Neuron (in vitro differentiated cells): ENCODE data around the gene UBE2F.
"Not testable (repeated sequence)": the region's sequence is repeated elsewhere in the genome, so short reads cannot be mapped to it uniquely, and the experiment has no call there.

Source experiments
- H2AFZ ChIP-seq: one replicate; pipeline ENCODE4 v1.6.1; 2013; ENCODE audit warnings: low read depth, mild to moderate bottlenecking, inconsistent platforms, low read length, moderate library complexity
- H3K27me3 ChIP-seq: one replicate; pipeline ENCODE4 v1.6.1; 2013; ENCODE audit warnings: low read length; ENCODE audit not compliant: insufficient read depth
- H3K36me3 ChIP-seq: one replicate; pipeline ENCODE4 v1.6.1; 2013; ENCODE audit warnings: low read length; ENCODE audit not compliant: insufficient read depth
- H3K4me1 ChIP-seq: one replicate; pipeline ENCODE4 v1.6.1; 2013; ENCODE audit warnings: low read length; ENCODE audit not compliant: insufficient read depth
- H3K4me3 ChIP-seq: 2 replicates; pipeline ENCODE4 v1.5.1; 2013; ENCODE audit warnings: mild to moderate bottlenecking, low read length, moderate library complexity
- H3K9me3 ChIP-seq: one replicate; pipeline ENCODE4 v1.6.1; 2013; ENCODE audit warnings: low read length

The UBE2F gene

GRCh38 chr2:237972211-237972610, 5.4 kb downstream of the UBE2F start:
- Histone ChIP-seq H3K27me3 (no peaks in the 10 kb centered on the region), H3K36me3 (peaks cover 15% of the 10 kb centered on the region), H3K4me1 (peaks cover 15% of the 10 kb centered on the region), H3K9me3 (no peaks in the 10 kb centered on the region), H3K4me3 (no peak overlapping the region), H2AFZ (no peak overlapping the region)

- peaks cover 10% of the 10 kb centered on the region for H3K4me1 ChIP-seq
- H2AFZ ChIP-seq = no peak overlapping the region
- H3K27me3 ChIP-seq = no peaks in the 10 kb centered on the region
- no peak overlapping the region for H3K4me3 ChIP-seq
- peaks cover 17% of the 10 kb centered on the region for H3K36me3 ChIP-seq
- H3K9me3 ChIP-seq = no peaks in the 10 kb centered on the region
Observed at GRCh38 chr2:237972936-237973335, 6.1 kb downstream of the UBE2F start.

DNA sequence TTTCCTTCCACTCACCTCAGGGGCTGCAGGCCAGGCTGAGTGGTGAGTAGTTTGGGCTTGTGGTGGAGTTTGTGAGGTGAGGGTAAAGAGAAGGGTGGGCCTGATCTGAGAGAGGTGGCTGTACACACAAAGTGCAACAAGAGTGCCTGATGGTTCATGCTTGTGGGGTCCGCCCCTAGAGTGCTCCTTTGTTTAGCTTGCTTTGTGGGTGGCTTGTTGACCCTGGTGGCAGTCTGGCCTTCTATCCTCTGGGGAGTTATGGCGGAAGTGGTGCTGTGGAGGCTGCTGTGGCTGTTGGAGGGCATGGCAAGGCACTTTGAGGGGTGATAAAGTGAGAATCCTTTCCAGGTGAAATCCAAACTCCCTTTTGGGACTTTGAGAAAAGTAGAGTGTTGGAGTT, 10.6 kb downstream of the UBE2F start:
- Histone ChIP-seq H3K9me3 (no peaks in the 10 kb centered on the region), H2AFZ (no peak overlapping the region), H3K4me3 (no peak overlapping the region), H3K27me3 (no peaks in the 10 kb centered on the region), H3K36me3 (peaks cover 12% of the 10 kb centered on the region), H3K4me1 (no peaks in the 10 kb centered on the region)

- Histone ChIP-seq H3K4me3 (no peak overlapping the region), H2AFZ (no peak overlapping the region), H3K9me3 (no peaks in the 10 kb centered on the region), H3K4me1 (no peaks in the 10 kb centered on the region), H3K27me3 (no peaks in the 10 kb centered on the region), H3K36me3 (peaks cover 12% of the 10 kb centered on the region)
Observed at GRCh38 chr2:237978058-237978712, 11.4 kb downstream of the UBE2F start.

- H3K4me1 ChIP-seq = no peaks in the 10 kb centered on the region
- H3K4me3 ChIP-seq = no peak overlapping the region
- H3K27me3 ChIP-seq = no peaks in the 10 kb centered on the region
- peaks cover 10% of the 10 kb centered on the region for H3K36me3 ChIP-seq
- H2AFZ ChIP-seq = no peak overlapping the region
- H3K9me3 ChIP-seq = no peaks in the 10 kb centered on the region
Observed at GRCh38 chr2:237979331-237979730, 12.5 kb downstream of the UBE2F start.

- Histone ChIP-seq H3K9me3 (no peaks in the 10 kb centered on the region), H2AFZ (no peak overlapping the region), H3K27me3 (no peaks in the 10 kb centered on the region), H3K36me3 (peaks cover 10% of the 10 kb centered on the region), H3K4me1 (no peaks in the 10 kb centered on the region), H3K4me3 (no peak overlapping the region)
Observed at GRCh38 chr2:237980087-237980486, 13.3 kb downstream of the UBE2F start.

GRCh38 chr2:237980751-237981150, 13.9 kb downstream of the UBE2F start:
- peaks cover 6% of the 10 kb centered on the region for H3K36me3 ChIP-seq
- no peaks in the 10 kb centered on the region for H3K4me1 ChIP-seq
- no peaks in the 10 kb centered on the region for H3K27me3 ChIP-seq
- no peaks in the 10 kb centered on the region for H3K9me3 ChIP-seq
- no peak overlapping the region for H2AFZ ChIP-seq
- H3K4me3 ChIP-seq = no peak overlapping the region

GRCh38 chr2:237981621-237982020, 14.8 kb downstream of the UBE2F start:
- H3K4me3 ChIP-seq, H3K36me3 ChIP-seq, H2AFZ ChIP-seq, H3K27me3 ChIP-seq, H3K9me3 ChIP-seq, H3K4me1 ChIP-seq: not testable (repeated sequence)

DNA sequence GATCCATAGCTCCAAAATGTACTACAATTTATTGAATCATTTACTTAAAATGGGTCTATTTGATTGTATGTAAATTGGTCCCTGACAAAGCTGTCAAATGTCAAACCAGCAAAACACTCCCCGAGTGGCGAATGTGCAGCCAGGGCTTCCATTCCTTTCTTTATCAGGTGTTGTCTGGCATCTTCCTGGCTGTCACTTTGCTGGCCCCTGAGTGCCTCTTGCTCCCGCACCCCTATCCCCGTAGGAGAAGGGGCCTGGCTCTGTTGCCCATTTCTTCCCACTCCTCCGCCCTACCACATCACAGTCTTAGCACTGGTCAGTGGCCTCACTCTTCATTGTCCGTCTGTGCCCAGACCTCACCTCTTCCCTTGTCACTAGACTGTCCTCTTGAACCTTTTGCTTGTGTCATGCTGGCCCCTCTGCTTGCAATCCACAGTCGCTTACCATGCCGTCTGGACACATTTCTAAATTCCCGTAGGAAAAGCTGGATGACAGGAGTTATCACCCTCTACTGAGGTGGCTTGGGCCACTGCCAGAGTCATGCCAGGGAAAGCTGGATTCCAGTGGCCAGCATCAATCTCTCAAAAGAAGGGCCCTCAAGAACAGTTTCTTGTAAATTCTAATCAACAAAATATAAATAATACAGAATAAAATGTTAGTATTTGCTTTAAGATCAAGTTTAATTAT, 15.4 kb downstream of the UBE2F start:
- no peak overlapping the region for H2AFZ ChIP-seq
- no peaks in the 10 kb centered on the region for H3K9me3 ChIP-seq
- peaks cover 2% of the 10 kb centered on the region for H3K36me3 ChIP-seq
- no peaks in the 10 kb centered on the region for H3K27me3 ChIP-seq
- H3K4me3 ChIP-seq = no peak overlapping the region
- no peaks in the 10 kb centered on the region for H3K4me1 ChIP-seq

DNA sequence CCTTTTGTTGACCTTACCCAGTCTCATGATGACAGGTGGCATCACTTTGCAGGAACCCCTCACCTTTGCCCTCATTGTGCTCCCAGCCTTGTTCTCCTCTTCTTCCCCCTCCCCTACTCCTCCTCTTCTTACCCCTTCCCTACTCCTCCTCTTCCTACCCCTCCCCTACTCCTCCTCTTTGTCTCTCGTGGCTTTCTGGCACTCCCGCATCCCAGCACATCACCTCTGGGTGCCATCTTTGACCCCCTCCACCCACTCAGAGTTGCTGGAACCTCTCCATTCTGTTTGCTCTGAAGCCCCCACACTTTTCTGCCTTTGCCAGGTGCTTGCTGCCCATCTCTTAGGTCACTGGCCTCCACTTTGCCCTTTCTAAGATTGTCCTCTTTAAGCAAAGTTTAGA, 17.1 kb downstream of the UBE2F start:
- Histone ChIP-seq H3K36me3 (no peaks in the 10 kb centered on the region), H3K4me1 (no peaks in the 10 kb centered on the region), H3K4me3 (no peak overlapping the region), H3K27me3 (no peaks in the 10 kb centered on the region), H2AFZ (no peak overlapping the region), H3K9me3 (no peaks in the 10 kb centered on the region)

GRCh38 chr2:237987268-237987667, 20.5 kb downstream of the UBE2F start:
- Histone ChIP-seq H3K27me3 (no peaks in the 10 kb centered on the region), H3K36me3 (peaks cover 5% of the 10 kb centered on the region), H3K4me1 (no peaks in the 10 kb centered on the region), H3K9me3 (no peaks in the 10 kb centered on the region), H2AFZ (no peak overlapping the region), H3K4me3 (no peak overlapping the region)

- H3K27me3 ChIP-seq = no peaks in the 10 kb centered on the region
- peaks cover 25% of the 10 kb centered on the region for H3K36me3 ChIP-seq
- H3K9me3 ChIP-seq = no peaks in the 10 kb centered on the region
- H3K4me3 ChIP-seq = no peak overlapping the region
- H2AFZ ChIP-seq = no peak overlapping the region
- no peaks in the 10 kb centered on the region for H3K4me1 ChIP-seq
Observed at GRCh38 chr2:237993701-237994100, 26.9 kb downstream of the UBE2F start.

DNA sequence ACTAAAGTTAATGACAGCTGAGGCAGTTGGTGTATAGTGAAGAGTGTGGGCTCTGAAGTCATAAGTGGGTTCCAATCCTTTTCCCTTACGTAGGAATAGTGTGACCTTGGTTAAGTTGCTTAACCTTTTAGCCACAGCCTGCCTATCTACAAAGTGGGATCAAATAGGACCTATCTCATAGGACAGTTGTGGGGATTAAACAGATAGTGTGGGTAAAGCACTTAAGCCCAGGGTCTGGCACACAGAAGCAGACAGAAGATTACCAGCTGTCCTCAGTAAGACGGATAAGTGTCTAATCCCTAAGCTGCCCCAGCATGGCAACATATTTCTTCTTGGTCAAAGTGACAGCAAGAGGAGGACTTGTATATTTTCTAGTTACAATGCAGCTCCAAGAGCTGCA, 28.2 kb downstream of the UBE2F start:
- H3K36me3 ChIP-seq = peaks cover 23% of the 10 kb centered on the region
- H3K9me3 ChIP-seq = peaks cover 2% of the 10 kb centered on the region
- no peaks in the 10 kb centered on the region for H3K27me3 ChIP-seq
- no peak overlapping the region for H3K4me3 ChIP-seq
- no peaks in the 10 kb centered on the region for H3K4me1 ChIP-seq
- H2AFZ ChIP-seq = no peak overlapping the region
